Measurements from ENCODE around the gene ZBTB20.

Gene ZBTB20

GRCh38 chr3:114478801-114479200 is 668.3 kb downstream of the ZBTB20 start:
- no peak for DNase-seq (ENCODE audit: low read depth)

DNA sequence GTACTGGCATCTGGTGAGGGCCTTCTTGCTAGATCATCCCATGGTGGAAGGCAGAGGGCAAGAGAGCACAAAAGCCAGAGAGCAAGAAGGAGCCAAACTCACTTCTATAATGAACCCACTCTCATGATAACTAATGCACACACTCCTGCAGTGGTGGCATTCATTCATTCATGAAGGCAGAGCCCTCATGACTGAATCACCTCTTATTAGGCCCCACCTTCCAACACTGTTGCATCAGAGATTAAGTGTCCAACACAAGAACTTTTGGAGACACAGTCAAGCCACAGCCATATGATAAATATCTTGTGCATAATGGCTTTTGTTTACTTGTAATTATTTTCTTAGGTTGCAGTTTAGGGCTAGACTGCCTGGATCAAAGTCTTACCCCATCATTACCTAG is 670.6 kb downstream of the ZBTB20 start:
- DNase-seq (ENCODE audit: low read depth) = no peak

DNA sequence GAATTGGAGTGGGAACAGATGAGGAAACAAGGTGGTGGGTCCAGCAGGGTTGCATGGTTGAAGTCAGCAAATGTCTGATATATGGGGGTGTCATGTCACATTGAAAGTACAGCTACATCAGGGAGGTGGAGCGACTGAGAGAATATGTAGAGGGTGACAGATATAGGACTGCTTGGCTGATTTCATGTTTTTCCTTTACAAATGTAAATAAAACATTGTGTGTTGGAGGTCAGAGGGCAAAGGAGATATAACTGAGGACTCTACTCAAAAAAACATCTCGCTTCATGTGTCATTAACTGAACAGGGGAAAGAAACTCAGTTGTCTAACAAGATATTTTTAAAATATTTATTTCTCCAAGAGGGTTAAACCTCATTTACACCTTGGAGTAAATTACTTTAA is 675.6 kb downstream of the ZBTB20 start:
- DNase-seq (ENCODE audit: low read depth) = no peak

DNA sequence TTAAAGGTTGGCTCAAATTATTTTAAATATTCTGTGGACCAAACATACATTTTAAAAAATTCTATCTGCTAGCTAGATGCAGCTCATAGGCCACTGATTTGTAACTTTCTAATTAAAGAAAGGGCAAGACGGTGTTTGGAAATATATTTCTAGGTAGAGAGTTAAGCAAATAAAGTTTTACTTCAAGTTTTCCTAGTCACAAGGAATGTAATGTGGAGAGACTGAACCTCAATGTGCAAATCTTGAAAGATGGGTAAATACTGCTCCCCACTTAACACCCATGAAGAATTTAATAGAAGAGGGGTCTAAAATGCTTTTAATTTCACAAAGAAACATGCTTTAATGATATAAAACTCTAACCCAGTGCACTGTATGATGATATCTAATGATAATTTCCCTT is 678.0 kb downstream of the ZBTB20 start:
- DNase-seq (ENCODE audit: low read depth) = no peak

- DNase-seq (ENCODE audit: low read depth) = no peak
Measured at GRCh38 chr3:114466816-114467215, 680.3 kb downstream of the ZBTB20 start.

DNA sequence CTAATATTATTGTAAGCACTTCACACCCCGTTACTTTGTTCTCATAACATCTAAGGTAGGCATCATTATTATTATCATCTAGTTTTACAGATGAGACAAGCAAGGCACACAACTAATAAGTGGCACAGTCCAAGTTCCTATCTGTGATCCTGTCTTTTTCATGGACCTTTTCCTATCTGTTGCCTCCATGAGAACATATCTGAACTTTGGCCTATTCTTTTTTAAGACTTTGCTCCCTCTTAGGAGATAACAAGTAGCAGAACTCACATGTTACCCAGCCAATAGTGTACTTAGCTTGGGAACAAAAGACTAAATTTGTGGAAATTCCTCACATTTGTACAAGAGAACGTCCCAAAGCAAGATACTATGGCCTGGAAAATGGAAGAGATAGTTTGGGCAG is 680.8 kb downstream of the ZBTB20 start:
- no peak for DNase-seq (ENCODE audit: low read depth)

- DNase-seq (ENCODE audit: low read depth) = no peak
Measured at GRCh38 chr3:114464548-114464947, 682.5 kb downstream of the ZBTB20 start.

DNA sequence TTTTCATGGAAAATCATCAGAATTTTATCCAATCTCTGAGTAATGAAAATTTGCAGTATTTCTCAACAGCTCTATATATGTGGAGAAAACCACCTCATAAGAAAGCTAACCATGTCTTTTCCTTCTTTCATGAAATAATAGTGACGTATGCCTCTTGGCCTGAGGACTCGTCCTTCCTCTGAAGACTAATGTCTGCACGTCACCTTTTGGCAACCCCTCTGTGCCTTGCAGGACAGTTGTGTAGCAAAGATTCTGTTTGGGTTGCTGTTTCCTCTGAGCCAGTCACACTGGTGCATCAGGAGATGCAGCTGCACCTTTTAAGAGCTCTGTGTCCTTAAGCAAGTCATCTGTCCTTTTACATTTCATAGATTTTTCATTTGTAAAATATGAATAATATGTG is 684.3 kb downstream of the ZBTB20 start:
- DNase-seq (ENCODE audit: low read depth) = no peak

DNA sequence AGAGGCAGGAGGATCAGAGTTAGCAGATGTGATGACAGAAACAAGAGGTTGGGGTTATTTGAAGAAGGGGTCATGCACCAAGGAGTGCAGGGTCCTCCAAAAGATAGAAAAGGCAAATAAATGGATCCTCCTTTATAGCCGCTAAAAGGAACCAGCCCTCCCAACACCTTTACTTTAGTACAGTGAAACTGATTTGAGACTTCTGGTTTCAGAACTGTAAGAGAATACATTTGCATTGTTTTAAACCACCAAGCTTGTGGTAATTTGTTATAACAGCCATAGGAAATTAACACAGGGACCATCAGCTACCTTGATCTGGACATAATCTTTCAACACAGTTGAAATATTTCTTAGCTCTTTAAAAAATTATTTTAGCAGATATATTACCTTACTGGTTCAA is 686.6 kb downstream of the ZBTB20 start:
- no peak for DNase-seq (ENCODE audit: low read depth)

- no peak for DNase-seq (ENCODE audit: low read depth)
Measured at GRCh38 chr3:114456742-114457141, 690.3 kb downstream of the ZBTB20 start.

- DNase-seq (ENCODE audit: low read depth) = no peak
Measured at GRCh38 chr3:114455432-114455831, 691.7 kb downstream of the ZBTB20 start.

GRCh38 chr3:114454551-114455251 is 692.4 kb downstream of the ZBTB20 start:
- DNase-seq (ENCODE audit: low read depth) = no peak

DNA sequence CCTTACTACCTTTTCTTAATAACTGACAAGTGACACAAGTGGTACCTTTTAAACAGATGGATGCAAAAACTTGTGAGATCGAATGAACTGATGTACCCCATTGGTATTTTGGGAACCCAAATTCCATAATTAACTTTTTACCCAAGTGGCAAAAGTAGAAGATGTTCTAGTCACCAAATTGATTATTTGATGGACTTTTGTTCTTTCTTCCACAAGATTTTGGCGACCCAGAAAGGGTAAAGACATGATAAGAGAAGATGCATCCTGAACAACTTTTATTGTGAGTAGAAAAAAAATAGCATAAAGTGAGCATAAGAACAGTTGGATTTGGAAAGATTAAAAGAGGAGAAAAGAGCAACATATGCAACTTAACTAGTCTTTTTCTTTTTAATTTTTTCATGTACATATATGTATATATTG is 693.7 kb downstream of the ZBTB20 start:
- DNase-seq (ENCODE audit: low read depth) = no peak

DNA sequence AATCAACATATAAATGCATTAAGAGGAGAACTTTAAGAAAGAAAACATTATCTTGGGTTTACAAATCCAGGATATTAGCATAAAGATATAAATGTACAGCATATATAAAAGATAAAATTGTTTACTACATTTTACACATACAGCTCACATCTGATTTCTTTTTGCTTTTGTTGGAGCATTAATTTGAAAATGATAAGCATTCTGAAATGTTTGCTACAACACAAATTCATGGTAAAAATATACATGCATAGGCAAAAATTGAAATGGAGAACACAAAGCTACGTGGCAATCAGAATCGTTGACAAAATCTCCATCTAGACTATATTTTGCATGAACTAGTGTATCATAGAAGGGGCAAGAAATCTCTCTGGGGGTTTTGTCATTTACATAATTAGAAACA is 694.2 kb downstream of the ZBTB20 start:
- no peak for DNase-seq (ENCODE audit: low read depth)

GRCh38 chr3:114452256-114452655 is 694.8 kb downstream of the ZBTB20 start:
- DNase-seq (ENCODE audit: low read depth) = no peak

DNA sequence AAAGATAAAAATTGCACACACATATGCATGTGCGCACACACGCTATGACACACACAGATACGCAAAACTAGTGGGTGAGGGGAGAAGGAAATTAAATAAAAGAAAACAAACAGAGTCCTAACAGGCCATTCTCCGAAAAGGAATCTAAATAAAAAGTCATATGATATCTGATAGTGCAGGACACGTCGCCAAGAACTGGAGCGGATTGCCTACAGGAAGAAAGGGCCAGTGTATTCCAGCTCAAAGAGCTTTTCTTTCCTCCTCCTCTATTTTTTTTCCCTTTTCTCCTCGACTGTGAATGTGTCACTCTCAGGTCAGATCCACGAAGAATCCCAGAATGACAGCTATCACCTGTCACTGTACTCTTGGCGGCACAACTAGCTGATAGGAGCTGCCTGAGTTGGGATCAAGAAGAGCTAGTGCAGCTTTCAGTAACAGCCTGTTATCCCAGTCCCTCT is 695.5 kb downstream of the ZBTB20 start:
- no peak for DNase-seq (ENCODE audit: low read depth)

DNA sequence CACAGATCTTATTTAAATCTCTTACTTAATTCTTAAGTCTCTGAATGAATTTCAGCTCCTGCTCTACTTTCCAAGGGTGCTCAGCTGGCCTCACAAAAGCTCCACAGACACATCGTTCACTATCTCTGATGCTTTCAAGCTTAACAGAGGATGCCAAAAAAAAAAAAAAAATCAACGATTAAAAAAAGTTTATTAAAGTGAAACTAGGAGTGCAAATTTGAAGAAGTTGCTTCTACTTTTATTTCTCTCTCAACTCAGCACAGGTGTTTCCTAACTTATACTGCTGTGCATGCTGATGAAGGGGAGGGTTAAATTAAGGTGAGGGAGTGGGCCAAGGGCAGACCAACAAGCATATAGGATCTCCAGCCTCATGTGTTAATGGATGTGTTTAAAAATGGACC is 696.0 kb downstream of the ZBTB20 start:
- no peak for DNase-seq (ENCODE audit: low read depth)

DNA sequence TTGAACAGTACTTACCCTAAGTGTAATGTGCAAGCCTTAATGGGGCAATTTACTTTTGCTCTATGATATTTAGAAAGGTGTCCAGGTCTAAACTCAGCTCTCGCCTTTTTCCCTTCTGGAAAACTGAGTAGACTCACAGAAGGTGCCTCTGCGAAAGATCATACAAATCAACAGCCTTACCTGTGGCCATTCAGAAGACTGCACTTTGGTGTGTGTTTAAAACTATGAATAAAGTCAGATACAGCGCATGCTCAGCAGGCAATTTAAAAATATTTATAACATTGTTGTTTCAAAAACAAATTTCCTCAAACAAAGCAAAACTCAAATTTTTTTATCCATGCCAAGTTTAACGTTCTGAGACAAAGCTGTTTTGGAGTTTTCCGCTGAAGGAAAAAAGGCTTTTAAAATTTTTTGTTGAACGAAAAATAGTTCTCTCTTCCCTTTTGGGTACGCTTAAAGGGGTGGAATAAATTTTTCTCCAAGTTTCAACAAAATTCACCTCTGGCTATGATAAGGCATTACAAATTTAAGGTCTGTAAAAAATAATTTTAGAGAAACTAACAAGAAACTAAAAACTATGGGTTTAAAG is 697.0 kb downstream of the ZBTB20 start:
- DNase-seq (ENCODE audit: low read depth) = no peak

- no peak for DNase-seq (ENCODE audit: low read depth)
Measured at GRCh38 chr3:114449271-114450007, 697.6 kb downstream of the ZBTB20 start.

DNA sequence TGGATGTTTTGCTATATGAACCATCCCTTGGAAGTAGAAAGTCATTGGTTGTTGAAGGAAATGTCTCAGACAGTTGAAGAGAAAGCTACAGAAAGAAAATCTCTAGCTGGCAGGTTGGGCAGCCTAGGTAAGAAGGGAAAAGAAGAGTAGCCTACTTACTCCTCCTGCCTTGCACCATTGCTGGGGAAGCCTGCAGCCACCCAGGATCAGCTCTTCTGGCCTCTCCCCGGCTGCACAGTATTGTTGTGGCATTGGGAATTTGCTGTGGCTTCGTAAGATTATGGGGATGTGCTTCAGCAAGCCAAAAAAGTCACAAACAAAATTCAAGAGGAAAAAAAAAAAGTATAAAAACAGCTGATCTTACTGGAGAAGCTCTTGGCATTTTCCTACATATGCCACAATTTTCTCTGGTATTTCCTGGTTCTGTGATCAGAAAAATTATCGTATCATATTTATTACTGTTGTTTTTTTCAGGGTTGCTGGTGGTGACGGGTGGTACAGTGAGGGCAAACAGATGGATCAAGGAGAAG is 699.1 kb downstream of the ZBTB20 start:
- DNase-seq (ENCODE audit: low read depth) = no peak

DNA sequence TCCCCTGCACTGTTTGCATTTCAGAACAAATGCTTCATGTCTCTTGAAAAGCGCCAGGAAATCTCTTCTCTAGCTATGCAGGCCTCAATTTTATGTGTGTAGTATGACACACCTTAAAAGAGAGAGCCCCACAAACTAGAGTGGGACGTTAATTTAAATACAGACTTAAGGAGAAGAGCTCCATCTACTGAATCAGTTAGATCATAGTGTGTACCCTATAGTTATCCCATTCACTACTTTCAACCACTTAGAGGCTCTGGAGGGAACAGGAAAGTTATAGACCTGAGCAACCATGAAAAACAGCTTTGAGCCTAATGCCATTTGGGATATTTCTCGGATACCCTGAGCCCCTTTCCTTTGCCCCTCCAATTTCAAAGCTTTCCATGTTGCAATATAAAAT is 699.5 kb downstream of the ZBTB20 start:
- DNase-seq (ENCODE audit: low read depth) = no peak

- no peak for DNase-seq (ENCODE audit: low read depth)
Measured at GRCh38 chr3:114446600-114446999, 700.5 kb downstream of the ZBTB20 start.

- no peak for DNase-seq (ENCODE audit: low read depth)
Measured at GRCh38 chr3:114445233-114445632, 701.9 kb downstream of the ZBTB20 start.

All from CMK (cell line).